HAP-1 (cell line): ENCODE data around the gene PTPRK.

Experiments used
- DNase-seq, 2 experiments: peaks; one replicate each; pipeline ENCODE4 v3.0.0-alpha.2; 2016 to 2020; ENCODE audit warnings: low spot score in 2 of 2
- H3K27me3 ChIP-seq: fragments of 250-450 bp; sonication (Bioruptor Pico); 2 replicates; pipeline ENCODE4 v1.5.1; 2020; ENCODE audit warnings: low read depth, mild to moderate bottlenecking, moderate library complexity
- H3K36me3 ChIP-seq: fragments of 250-450 bp; sonication (Bioruptor Pico); replicated peaks from 2 replicates; pipeline ENCODE4 v1.5.1; 2020; ENCODE audit warnings: mild to moderate bottlenecking
- H3K4me1 ChIP-seq: fragments of 250-450 bp; sonication (Bioruptor Pico); 2 replicates; pipeline ENCODE4 v1.5.1; 2020; ENCODE audit warnings: mild to moderate bottlenecking
- H3K4me3 ChIP-seq: fragments of 250-450 bp; sonication (Bioruptor Pico); 2 replicates; pipeline ENCODE4 v1.5.1; 2020; ENCODE audit warnings: mild to moderate bottlenecking, moderate library complexity
- H3K9me3 ChIP-seq: fragments of 250-450 bp; sonication (Bioruptor Pico); 2 replicates; pipeline ENCODE4 v1.5.1; 2020; ENCODE audit warnings: mild to moderate bottlenecking, moderate library complexity
- in situ Hi-C: fragments of 300-500 bp; cut with MboI; formaldehyde crosslinking; loops from 3 replicates; pipeline ENCODE4 v1.14.3; 2020; ENCODE audit warnings: low sequenced_read_pairs, inconsistent platforms, mixed read lengths

The PTPRK gene

DNA sequence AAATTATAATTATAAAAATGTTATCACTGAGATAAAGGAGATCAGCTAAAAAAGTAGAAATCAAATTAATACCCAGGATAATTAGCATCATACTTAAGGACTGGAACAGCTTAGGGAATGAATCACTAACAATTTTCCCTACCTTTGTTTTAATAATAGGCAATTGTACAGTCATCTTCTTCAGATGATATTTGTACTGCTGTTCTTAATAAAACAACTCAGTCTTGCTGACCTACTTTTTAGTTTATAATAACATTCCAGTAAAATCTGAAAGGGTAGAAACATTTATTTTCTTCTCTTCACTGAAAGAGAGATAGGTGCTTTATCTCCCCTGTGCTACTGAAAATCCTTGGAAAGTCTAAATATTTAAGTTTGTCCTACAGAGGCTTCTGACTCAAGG is 348.3 kb downstream of the PTPRK start:
- Histone ChIP-seq H3K36me3 (no peaks in the 10 kb centered on the region), H3K4me1 (no peaks in the 10 kb centered on the region), H3K4me3 (no peak overlapping the region), H3K27me3 (no peaks in the 10 kb centered on the region), H3K9me3 (no peaks in the 10 kb centered on the region)
- in situ Hi-C loops: no loop called here
- no peak for DNase-seq

DNA sequence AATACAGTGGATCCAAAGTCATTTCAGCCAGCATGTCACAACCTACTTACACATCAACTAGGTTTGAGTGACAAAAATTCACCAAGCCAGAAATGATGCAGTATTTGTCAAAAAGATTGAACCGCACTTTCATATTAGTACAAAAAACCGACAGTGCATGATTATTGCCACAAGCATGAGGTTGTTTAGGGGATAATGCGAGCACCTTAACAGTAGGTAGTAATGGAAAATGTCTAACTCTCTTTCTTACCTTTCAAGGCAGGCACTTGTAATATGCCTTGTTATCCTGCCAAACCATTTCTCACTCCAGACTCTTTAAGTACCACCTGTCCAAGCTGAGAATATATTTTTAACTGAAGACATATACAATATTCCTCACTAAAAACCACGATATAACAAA is 349.2 kb downstream of the PTPRK start:
- H3K36me3 ChIP-seq: no peaks in the 10 kb centered on the region
- in situ Hi-C loops: no loop called here
- H3K9me3 ChIP-seq: no peaks in the 10 kb centered on the region
- H3K27me3 ChIP-seq: no peaks in the 10 kb centered on the region
- no peak for DNase-seq
- no peak overlapping the region for H3K4me3 ChIP-seq
- H3K4me1 ChIP-seq: no peaks in the 10 kb centered on the region

DNA sequence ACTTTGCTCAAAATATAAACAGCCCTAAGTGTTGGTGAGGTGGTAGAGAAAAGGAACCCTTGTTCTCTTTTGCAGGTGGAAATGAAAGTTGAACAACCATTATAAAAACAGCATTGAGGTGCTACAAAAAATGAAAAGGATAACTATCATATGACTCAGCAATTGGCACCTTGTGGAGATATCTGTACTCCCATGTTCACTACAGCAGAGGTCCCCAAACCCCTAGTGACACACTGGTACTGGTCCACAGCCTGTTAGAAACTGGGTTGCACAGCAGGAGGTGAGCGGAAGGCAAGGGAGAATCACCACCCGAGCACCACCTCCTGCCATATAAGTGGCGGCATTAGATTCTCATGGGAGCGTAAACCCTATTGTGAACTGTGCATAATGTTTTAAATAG is 352.2 kb downstream of the PTPRK start:
- no peaks in the 10 kb centered on the region for H3K36me3 ChIP-seq
- H3K9me3 ChIP-seq: no peaks in the 10 kb centered on the region
- DNase-seq: no peak
- in situ Hi-C loops: no loop called here
- H3K4me3 ChIP-seq: no peak overlapping the region
- no peaks in the 10 kb centered on the region for H3K27me3 ChIP-seq
- H3K4me1 ChIP-seq: no peaks in the 10 kb centered on the region

DNA sequence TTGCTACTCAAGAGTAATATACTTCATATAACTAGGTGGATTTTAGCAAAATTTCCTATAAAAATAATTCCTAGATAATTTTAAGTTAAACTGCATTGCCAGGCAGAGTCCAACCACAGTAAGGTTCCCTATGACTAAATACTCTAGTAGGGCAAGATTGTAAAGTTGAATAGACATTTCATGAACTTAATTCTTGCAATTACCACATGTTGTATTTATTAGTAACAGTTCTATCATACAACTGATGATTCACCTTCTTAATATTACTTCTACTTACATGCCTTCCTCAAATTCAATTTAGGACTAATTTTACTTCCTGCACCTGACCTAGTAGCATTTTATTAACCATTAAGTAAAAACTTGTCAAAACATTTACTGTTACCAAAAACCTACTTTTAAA is 352.8 kb downstream of the PTPRK start:
- H3K9me3 ChIP-seq: no peaks in the 10 kb centered on the region
- H3K27me3 ChIP-seq: no peaks in the 10 kb centered on the region
- in situ Hi-C loops: no loop called here
- no peak for DNase-seq
- no peaks in the 10 kb centered on the region for H3K36me3 ChIP-seq
- H3K4me1 ChIP-seq: no peaks in the 10 kb centered on the region
- no peak overlapping the region for H3K4me3 ChIP-seq

DNA sequence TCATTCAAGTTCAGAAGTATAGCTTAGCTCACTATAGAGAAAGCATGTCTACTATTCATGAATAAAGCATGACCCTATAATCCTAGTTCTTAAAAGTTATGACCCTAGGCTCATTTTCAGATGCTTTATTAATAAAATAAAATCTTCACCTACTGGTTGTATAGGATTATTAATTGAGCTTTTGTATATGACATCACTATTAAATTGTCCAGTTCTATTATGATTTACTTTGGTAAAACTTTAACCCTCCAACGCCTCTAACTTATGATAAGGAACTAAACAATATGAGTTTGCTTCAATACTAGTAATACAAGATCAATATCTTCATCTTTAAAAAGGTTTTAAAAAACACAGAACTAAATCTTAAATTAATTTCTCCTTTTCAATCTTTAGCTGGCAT is 356.1 kb downstream of the PTPRK start:
- DNase-seq: no peak
- Histone ChIP-seq H3K36me3 (no peaks in the 10 kb centered on the region), H3K4me3 (no peak overlapping the region), H3K27me3 (no peaks in the 10 kb centered on the region), H3K9me3 (no peaks in the 10 kb centered on the region), H3K4me1 (peaks cover 11% of the 10 kb centered on the region)
- in situ Hi-C loops: no loop called here

- in situ Hi-C loops: no loop called here
- H3K4me3 ChIP-seq: no peak overlapping the region
- H3K9me3 ChIP-seq: no peaks in the 10 kb centered on the region
- no peaks in the 10 kb centered on the region for H3K36me3 ChIP-seq
- no peaks in the 10 kb centered on the region for H3K27me3 ChIP-seq
- H3K4me1 ChIP-seq: peaks cover 11% of the 10 kb centered on the region
- DNase-seq: no peak
These were observed 358.0 kb downstream of the PTPRK start for GRCh38 chr6:128162423-128162822.

GRCh38 chr6:128161839-128162238 is 358.6 kb downstream of the PTPRK start:
- Histone ChIP-seq H3K4me1 (peaks cover 11% of the 10 kb centered on the region), H3K9me3 (no peaks in the 10 kb centered on the region), H3K36me3 (no peaks in the 10 kb centered on the region), H3K27me3 (no peaks in the 10 kb centered on the region), H3K4me3 (no peak overlapping the region)
- DNase-seq: peak in 1 of 2 experiments; percentile 62
- in situ Hi-C loops: no loop called here

DNA sequence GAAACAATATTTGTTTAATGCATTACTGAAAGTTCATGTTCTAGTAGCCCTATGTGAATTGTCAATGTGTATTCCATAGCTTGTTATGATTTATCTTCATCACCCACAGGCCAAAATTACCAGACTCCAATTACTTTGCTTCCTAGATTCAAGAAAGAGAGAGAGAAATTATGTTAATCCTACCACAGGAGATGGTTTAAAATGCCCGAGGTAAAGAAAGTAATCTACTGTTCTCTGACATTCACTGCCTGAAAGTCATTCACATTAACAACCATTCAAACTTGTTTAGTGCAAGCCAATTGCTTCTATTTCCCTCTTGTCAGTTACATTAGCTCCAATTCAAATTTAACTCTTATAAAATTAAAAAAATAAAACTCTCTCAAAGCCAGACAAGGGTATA is 359.1 kb downstream of the PTPRK start:
- H3K36me3 ChIP-seq: no peaks in the 10 kb centered on the region
- H3K27me3 ChIP-seq: no peaks in the 10 kb centered on the region
- H3K9me3 ChIP-seq: no peaks in the 10 kb centered on the region
- peak in 1 of 2 experiments; percentile 59 for DNase-seq
- in situ Hi-C loops: no loop called here
- peaks cover 11% of the 10 kb centered on the region for H3K4me1 ChIP-seq
- H3K4me3 ChIP-seq: no peak overlapping the region

GRCh38 chr6:128158496-128158895 is 361.9 kb downstream of the PTPRK start:
- Histone ChIP-seq H3K4me3 (no peak overlapping the region), H3K9me3 (no peaks in the 10 kb centered on the region), H3K36me3 (no peaks in the 10 kb centered on the region), H3K4me1 (peaks cover 11% of the 10 kb centered on the region), H3K27me3 (no peaks in the 10 kb centered on the region)
- DNase-seq: no peak
- in situ Hi-C loops: no loop called here

DNA sequence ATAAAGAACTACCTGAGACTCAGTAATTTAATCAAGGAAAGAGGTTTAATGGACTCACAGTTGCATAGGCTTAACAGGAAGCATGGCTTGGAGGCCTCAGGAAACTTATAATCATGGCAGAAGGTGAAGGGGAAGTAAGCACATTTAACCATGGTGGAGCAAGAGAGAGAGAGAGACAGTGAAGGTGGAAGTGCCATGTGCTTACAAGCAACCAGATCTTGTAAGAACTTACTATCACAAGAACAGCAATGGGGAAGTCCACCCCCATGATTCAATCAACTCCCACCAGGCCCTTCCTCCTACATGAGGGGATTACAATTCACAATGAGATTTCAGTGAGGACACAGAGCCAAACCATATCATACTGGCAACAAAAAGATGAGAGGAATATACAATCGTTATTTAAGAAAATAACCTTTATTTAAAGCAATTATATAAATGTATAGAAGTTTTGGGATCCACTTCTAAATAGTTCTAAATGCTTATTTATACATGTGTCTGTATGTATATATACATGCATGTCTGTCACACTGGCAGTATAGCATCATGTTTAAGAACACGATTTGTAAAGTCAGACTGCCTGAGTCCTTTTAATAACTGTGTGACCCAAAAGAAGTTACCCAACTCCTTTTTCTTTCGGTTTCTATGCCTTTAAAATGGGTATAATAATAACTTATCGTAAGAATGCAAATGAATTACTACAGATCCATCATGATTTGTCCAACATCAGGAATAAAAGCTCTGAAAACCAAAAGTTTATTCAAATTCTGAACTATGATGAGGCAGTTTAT is 363.9 kb downstream of the PTPRK start:
- no peak for DNase-seq
- Histone ChIP-seq H3K4me3 (no peak overlapping the region), H3K27me3 (no peaks in the 10 kb centered on the region), H3K4me1 (peaks cover 4% of the 10 kb centered on the region), H3K36me3 (no peaks in the 10 kb centered on the region), H3K9me3 (no peaks in the 10 kb centered on the region)
- in situ Hi-C loops: no loop called here

DNA sequence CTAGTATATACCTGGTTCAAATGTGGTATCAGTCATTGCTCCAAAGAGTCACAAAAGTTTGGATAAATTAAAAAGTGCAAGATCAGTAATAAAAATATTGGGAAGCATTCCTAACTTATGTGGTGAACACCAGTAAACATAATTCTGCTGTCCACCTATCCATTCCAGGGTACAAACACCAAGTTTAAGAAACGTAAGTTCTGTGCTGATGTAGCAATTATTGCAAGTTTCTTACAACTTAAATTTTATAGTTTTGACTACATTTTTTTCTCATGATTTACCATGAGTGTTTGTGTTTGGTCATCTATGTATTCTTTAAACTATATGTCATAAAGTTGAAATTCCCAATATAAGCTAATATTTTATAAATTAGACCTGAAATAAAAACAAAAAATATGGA is 364.6 kb downstream of the PTPRK start:
- in situ Hi-C loops: no loop called here
- no peak overlapping the region for H3K4me3 ChIP-seq
- no peaks in the 10 kb centered on the region for H3K36me3 ChIP-seq

GRCh38 chr6:128152551-128152950 is 367.8 kb downstream of the PTPRK start:
- Histone ChIP-seq H3K27me3 (no peaks in the 10 kb centered on the region), H3K4me1 (no peaks in the 10 kb centered on the region), H3K4me3 (no peak overlapping the region), H3K36me3 (no peaks in the 10 kb centered on the region), H3K9me3 (no peaks in the 10 kb centered on the region)
- no peak for DNase-seq
- in situ Hi-C loops: no loop called here

More for the DNA sequence above, 364.6 kb downstream of the PTPRK start:
- no peaks in the 10 kb centered on the region for H3K9me3 ChIP-seq
- H3K4me1 ChIP-seq: no peaks in the 10 kb centered on the region
- DNase-seq: no peak
- H3K27me3 ChIP-seq: no peaks in the 10 kb centered on the region

DNA sequence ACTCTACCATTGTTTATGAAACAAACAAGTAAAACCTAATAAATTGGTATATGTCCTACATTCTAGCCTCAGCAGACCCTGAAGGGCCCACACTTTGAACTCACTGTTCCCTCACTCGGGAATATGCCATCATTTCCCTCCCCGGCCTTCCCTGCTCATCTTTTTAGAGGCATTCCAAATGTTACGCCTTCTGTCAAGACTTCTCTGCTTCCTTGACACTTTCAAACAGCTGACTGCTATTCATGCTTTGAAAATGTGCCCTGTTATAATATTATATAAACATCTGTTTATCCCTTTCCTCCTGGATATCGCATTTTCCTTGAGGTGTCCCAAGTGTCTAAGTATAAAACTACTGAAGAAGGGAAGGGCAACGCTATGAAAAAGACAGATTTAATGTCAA is 370.0 kb downstream of the PTPRK start:
- Histone ChIP-seq H3K4me1 (no peaks in the 10 kb centered on the region), H3K4me3 (no peak overlapping the region), H3K9me3 (no peaks in the 10 kb centered on the region), H3K36me3 (no peaks in the 10 kb centered on the region), H3K27me3 (no peaks in the 10 kb centered on the region)
- no peak for DNase-seq
- in situ Hi-C loops: no loop called here

- no peaks in the 10 kb centered on the region for H3K4me1 ChIP-seq
- DNase-seq: no peak
- H3K36me3 ChIP-seq: no peaks in the 10 kb centered on the region
- no peaks in the 10 kb centered on the region for H3K27me3 ChIP-seq
- no peaks in the 10 kb centered on the region for H3K9me3 ChIP-seq
- no peak overlapping the region for H3K4me3 ChIP-seq
- in situ Hi-C loops: no loop called here
These were observed 370.6 kb downstream of the PTPRK start for GRCh38 chr6:128149796-128150195.

DNA sequence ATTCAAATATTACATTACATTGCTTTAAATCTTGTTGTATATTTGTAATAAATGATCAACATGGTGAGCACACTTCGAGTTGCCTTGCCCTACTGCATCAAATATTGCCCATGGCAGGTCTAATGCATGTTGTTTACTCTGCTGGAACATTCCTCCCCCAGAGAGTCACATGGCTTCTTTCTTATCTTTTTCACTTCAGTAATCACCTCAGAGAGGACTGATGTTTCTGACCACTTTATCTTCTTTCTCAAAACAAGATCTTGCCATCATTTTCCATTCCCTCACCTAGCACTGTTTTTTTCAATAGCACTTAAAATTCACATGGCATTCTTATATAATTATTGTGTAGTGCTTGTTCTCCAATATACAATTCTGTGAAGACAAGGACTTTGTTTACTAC is 376.1 kb downstream of the PTPRK start:
- no peak for DNase-seq
- in situ Hi-C loops: no loop called here
- H3K27me3 ChIP-seq: no peaks in the 10 kb centered on the region
- H3K4me3 ChIP-seq: no peak overlapping the region
- no peaks in the 10 kb centered on the region for H3K4me1 ChIP-seq
- H3K9me3 ChIP-seq: no peaks in the 10 kb centered on the region
- no peaks in the 10 kb centered on the region for H3K36me3 ChIP-seq
